HCEC 1CT (cell line): ENCODE results near the gene EIF4G2.

ENCODE experiments used
- DNase-seq: peaks from one replicate; pipeline ENCODE4 v3.0.0-alpha.2; 2017

The EIF4G2 gene

DNA sequence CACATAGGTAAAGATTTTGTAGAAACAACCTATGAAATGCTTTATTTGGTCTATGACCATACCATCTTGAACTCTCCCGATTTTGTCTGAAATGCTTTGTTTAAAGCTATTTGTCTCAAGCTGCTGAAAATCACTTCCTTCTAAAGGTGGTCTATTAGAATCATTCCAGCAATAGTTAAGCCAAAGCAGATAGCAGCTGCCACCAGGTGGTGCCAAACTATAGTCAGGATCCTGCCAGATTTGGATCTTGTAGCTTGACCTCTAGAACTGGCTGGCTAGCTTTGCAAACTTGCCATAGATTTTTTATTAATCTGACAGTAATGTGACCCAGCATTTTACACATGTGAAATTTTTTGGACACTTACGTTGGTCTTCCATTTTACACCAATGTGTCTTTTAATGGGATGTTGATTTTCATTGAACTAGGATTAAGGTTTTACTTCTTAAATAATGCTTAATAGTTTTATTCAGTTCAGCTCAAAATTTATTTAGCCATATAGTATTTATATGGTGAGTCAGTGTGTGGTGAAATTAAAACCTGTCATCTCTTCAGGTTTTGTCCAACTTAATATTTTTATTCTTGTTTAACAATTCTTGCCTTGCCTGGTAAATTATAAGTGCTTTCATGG, 38.0 kb downstream of the EIF4G2 start:
- peak; percentile 59 for DNase-seq

DNA sequence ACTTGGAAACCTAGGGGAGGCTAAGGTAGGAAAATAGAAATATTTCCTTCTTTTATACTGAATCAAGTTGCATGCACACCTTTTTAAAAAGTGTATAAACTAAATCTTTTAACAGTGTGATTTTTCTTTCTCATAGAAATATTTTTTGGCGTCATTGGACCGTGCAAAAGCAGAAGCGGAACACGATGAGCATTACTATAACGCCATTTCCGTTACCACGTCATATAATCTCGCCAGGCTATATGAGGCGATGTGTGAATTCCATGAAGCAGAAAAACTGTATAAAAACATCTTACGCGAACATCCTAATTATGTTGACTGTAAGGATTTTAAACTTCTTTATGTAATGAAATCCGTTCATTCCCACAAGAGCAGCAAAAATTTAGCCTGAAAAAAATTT, 44.3 kb downstream of the EIF4G2 start:
- DNase-seq = no peak

DNA sequence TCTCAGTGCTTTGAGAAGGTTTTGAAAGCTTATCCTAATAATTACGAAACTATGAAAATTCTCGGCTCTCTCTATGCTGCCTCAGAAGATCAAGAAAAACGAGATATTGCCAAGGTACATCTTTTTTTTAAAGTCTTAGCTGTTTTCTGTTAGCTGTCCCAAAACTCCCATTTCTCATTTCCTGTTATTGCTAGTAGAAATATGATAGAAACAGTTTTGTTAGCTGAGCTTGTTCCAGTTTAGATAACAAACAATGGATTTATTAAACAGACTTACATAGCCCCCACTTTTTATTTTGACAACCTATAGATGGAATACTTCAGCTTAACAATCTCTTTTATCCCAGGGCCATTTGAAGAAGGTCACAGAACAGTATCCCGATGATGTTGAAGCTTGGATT, 45.0 kb downstream of the EIF4G2 start:
- no peak for DNase-seq

DNA sequence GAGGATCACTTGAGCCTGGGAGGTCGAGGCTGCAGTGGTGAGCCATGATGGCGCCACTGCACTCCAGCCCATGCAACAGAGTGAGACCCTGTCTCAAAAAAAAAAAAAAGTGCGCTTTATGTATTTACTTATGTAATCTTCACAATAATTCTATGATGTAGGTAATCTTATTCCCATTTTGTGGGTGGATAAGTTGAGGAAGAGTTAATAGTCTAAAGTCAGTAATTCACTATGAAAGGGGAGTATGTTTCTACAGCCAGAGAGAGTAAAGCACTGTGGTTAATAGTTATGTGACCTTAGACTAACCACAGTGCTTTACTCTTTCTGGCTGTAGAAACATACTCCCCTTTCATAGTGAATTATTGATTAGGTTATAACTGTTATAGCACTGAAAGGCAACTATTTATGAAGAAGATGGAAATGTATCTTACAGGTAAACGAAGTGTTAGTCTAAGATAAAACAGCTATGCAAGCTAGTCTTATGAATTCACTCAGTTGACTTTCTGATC, 45.8 kb downstream of the EIF4G2 start:
- no peak for DNase-seq

DNA sequence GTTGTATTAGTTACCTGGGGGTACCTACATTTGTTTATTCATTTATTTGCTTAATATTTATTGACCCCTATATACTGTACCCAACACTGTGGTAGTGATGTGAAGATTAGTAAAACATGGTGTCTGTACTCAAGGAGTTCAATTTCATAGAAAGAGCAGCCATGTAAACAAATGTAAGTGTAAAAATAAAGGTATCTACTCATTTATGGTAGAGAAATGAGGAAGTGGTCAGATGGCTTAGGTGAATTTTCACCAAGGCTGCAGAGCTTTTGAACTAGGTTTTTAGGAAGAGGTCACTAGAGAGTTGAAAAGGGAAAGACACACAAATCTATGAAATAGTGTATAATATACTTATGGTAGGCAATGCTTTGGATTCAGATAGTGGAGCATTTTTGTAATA, 46.5 kb downstream of the EIF4G2 start:
- no peak for DNase-seq

DNA sequence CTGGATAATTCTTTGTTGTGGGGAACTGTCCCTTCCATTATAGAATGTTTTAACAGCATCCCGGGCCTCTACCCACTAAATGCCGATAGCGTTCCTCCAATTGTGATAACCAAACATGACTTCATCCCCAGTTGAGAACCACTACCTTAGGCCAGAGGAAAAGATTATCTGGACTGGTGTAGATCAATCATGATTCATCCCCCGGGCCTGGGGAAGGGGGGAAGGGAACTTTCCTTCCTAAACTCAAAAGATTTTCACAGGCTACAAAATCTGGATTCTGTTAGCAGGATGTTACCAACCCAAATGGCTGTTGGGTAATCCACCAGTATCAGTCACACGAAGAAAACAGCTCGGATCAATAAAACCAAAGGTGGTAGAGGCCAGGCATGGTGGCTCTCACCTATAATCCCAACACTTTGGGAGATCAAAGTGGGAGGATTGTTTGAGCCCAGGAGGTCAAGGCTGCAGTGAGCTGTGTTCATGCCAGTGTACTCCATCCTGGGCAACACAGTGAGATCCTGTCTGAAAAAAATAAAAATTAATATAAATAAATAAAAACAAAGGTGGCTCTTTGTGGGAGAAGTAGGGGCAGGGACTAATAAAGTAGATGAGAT, 47.5 kb downstream of the EIF4G2 start:
- DNase-seq = no peak

DNA sequence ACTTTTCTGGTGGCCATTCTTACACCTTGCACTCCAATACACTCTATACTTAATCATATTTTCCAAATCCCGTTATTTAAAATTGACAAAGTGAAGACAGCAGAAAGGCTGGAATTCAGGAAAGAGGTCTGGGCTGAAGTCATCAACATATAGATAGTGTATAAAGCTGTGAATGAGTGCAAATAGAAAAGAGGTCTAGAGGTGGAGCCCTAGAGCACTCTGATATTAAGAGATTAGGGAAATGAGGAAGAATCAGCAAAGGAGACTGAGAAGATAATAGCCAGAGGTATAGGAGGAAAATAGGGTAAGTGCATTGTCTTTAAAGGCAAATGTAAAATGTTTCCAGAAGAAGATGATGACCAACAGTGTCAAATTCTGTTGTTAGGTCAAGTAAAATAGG, 49.8 kb downstream of the EIF4G2 start:
- DNase-seq = no peak

DNA sequence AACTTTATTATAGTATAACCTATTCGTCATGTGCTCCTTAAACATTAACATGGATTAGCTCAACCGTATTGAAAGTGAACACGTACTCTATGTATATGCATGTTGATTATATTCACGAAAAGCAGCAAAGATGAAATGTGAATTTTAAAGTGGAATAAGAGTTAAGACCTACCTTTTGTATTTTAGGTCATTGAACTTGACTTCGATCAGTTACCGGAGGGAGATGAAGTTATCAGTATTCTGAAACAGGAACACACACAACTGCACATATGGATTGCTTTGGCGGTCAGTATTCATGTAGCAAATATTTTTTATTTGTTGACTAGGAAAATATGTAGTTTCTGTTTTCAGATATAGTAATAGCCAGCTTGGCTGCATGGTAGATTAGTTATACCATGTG, 56.2 kb downstream of the EIF4G2 start:
- no peak for DNase-seq

DNA sequence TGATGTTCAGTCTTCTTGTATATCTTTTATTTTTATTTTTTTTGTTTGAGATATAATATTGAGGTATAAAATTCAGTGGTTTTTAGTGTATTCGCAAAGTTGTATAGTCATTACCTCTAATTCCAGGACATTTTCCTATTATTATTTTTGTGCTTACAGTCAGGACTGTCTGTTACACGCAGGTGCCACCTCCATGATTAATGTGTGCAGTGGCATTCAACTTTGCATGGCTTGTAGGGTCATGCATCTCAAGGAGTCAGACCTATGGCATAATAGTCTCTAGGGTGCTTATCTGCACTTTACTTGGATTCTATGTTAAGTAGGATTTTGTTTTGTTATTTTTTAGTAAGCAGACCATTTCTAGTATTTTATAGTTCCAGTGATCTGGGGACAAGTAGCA, 56.7 kb downstream of the EIF4G2 start:
- no peak for DNase-seq

DNA sequence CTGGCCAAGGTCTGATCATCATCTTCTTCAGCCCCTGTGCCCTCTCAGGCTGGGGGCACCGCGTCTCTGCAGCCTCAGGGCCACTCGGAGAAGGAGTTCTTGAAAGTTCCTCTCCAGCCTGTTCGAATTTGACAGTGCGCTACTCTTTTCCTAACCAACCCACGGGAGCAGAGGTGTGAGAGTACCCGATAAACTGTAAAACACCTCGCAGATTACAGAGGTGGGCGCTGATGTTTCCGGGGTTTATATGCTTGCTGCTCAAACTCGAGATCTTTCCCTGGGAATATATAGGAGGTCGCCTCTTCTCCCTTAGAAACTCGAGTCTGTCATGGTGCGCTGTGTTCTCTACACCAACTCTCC, 57.2 kb downstream of the EIF4G2 start:
- DNase-seq = no peak

DNA sequence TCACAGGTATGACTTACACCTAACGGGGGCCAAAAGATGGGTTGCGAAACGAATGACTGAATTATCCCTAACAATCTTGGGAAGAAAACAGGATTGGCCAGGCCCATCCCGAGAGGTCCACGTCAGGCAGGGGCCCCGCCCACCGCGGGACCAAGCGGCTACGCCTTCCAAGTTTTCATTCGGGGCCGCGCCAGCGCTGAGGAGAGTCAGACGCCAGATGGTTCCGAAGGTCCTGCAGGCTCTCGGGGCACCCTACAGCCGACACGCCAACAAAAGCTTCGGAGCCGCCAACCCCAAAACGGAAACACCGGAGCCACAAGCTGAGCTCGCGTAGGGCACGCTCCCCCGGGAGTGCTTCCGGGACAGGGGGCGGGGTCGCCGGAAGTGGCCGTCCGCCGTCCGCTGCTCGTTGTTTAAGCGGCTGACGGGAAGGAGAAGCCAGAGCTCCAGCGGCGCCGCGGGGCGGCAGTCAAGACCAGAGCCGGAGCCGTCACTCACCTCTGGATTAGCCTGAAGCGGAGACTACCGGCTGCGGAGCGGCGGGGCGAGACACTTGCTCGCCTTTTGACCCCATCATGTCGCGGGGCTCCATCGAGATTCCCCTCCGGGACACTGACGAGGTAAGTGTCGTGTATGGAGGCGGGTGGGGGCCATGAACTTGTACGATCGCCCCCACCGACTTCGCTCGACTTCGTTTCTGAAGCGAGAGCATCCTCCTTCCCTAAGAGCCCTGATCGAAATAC, 57.7 kb downstream of the EIF4G2 start, which contains the start of gene CTR9:
Gene CTR9, plus strand, starts transcription at position 409 of the 743 bp plus-strand sequence. Its CDS starts 167 bp downstream, at position 576.
- DNase-seq = peak; percentile 92

DNA sequence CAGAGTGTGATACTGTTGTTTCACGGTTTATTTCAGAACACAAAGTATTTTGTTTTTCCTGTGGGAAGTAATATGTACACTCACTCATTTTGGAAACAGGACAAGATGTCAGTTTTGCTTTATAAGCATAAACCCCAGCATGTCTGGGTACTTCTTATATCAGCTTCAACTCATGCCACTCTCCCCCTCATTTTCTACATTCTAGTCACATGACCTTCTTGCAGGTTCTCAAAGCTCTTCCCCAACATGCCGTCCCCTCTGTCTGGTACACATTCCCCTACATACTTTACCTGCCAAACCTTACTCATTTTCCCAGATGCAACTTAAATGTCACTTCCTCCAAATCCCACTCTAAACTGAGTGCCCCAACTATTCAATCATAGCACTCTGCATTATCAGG, 59.2 kb downstream of the EIF4G2 start:
- DNase-seq = no peak

DNA sequence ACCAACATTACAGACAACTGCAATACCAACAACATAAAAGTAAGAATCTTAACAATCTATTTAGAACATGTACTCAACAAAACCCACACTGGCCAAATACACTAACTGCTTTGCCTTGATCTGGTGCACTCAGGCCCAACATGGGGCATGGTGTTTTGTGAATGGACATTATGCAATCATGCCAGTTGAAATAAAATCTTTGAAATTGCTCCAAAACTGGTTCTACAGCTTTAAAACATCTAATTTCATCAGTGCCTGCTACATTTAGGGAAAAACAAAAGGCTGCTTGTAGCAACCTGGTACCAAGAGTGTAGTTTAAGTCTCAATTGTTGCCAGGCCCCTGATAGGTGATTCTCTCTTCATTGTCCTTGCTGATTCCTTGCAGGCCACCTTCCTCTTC, 61.0 kb downstream of the EIF4G2 start:
- DNase-seq = no peak
